ENCODE results near the gene BTBD9. TPM values are rescaled to one million over a fixed set of nuclear protein-coding genes. Genes with fewer than 3 reads are reported as not detected.

BTBD9 gene
- total RNA-seq, 4 donors from 2014 or later: 10.6 to 16.6 (median 15.1) TPM

GRCh38 chr6:38345586-38345985, 294.1 kb downstream of the BTBD9 start:
- WGBS, 2 donors: 65 to 69% methylated on average over 5 of the region's 5 CpGs
- H3K4me3 ChIP-seq (ENCODE audit: low read depth, poor library complexity, severe bottlenecking): no peak overlapping the region
- no peak for DNase-seq (ENCODE audit: low spot score in 2 of 2)
- intact Hi-C loops (cut with DNase I; ENCODE audit: low total_unique reads): no loop called here
- no peak for TF ChIP-seq POLR2A (IDR thresholded peaks at IDR 0.05)
- TF ChIP-seq CTCF (IDR thresholded peaks at IDR 0.05): no peak

- intact Hi-C loops (cut with DNase I; ENCODE audit: low total_unique reads): no loop called here
- no peak for DNase-seq (ENCODE audit: low spot score in 2 of 2)
- TF ChIP-seq CTCF (IDR thresholded peaks at IDR 0.05) (no peak), POLR2A (IDR thresholded peaks at IDR 0.05) (no peak)
- WGBS, 2 donors: 100% methylated on average over 1 of the region's 1 CpG
- H3K4me3 ChIP-seq (ENCODE audit: low read depth, poor library complexity, severe bottlenecking): no peak overlapping the region
These were observed 298.2 kb downstream of the BTBD9 start for GRCh38 chr6:38341496-38341895.

GRCh38 chr6:38339914-38340313, 299.8 kb downstream of the BTBD9 start:
- H3K4me3 ChIP-seq (ENCODE audit: low read depth, poor library complexity, severe bottlenecking): no peak overlapping the region
- 92 to 94% methylated on average over 3 of the region's 3 CpGs for WGBS, 2 donors
- TF ChIP-seq CTCF (IDR thresholded peaks at IDR 0.05) (no peak), POLR2A (IDR thresholded peaks at IDR 0.05) (no peak)
- no peak for DNase-seq (ENCODE audit: low spot score in 2 of 2)
- intact Hi-C loops (cut with DNase I; ENCODE audit: low total_unique reads): no loop called here

- TF ChIP-seq CTCF (IDR thresholded peaks at IDR 0.05) (no peak), POLR2A (IDR thresholded peaks at IDR 0.05) (no peak)
- intact Hi-C loops (cut with DNase I; ENCODE audit: low total_unique reads): no loop called here
- 96% methylated on average over 5 of the region's 5 CpGs for WGBS, 2 donors
- no peak overlapping the region for H3K4me3 ChIP-seq (ENCODE audit: low read depth, poor library complexity, severe bottlenecking)
- no peak for DNase-seq (ENCODE audit: low spot score in 2 of 2)
These were observed 301.8 kb downstream of the BTBD9 start for GRCh38 chr6:38337819-38338465.

GRCh38 chr6:38336922-38337321, 302.8 kb downstream of the BTBD9 start:
- H3K4me3 ChIP-seq (ENCODE audit: low read depth, poor library complexity, severe bottlenecking): no peak overlapping the region
- WGBS, 2 donors: 83 to 94% methylated on average over 1 of the region's 1 CpG
- intact Hi-C loops (cut with DNase I; ENCODE audit: low total_unique reads): no loop called here
- TF ChIP-seq CTCF (IDR thresholded peaks at IDR 0.05) (no peak), POLR2A (IDR thresholded peaks at IDR 0.05) (no peak)
- DNase-seq (ENCODE audit: low spot score in 2 of 2): no peak

- DNase-seq (ENCODE audit: low spot score in 2 of 2): no peak
- TF ChIP-seq CTCF (IDR thresholded peaks at IDR 0.05): no peak
- no peak for TF ChIP-seq POLR2A (IDR thresholded peaks at IDR 0.05)
- 76 to 85% methylated on average over 1 of the region's 1 CpG for WGBS, 2 donors
- no peak overlapping the region for H3K4me3 ChIP-seq (ENCODE audit: low read depth, poor library complexity, severe bottlenecking)
- intact Hi-C loops (cut with DNase I; ENCODE audit: low total_unique reads): no loop called here
These were observed 312.9 kb downstream of the BTBD9 start for GRCh38 chr6:38326837-38327236.

All from lower leg skin (tissue), 4 donors.